Anterior cingulate cortex (tissue), 58 donors: Measurements from ENCODE around the gene WBP1L.
"Not testable (repeated sequence)": the region's sequence is repeated elsewhere in the genome, so short reads cannot be mapped to it uniquely, and the experiment has no call there.

Source experiments
- DNase-seq, 58 donors: peaks; one replicate each; lab custom pipeline; 2025; lab: John Stamatoyannopoulos, UW

Gene WBP1L

GRCh38 chr10:102831322-102832071 is 87.7 kb downstream of the WBP1L start:
- peak in 2 of 58 donors; percentile 12 to 33 for DNase-seq

- no peak for DNase-seq
Observed at GRCh38 chr10:102832248-102832647, 88.5 kb downstream of the WBP1L start.

DNA sequence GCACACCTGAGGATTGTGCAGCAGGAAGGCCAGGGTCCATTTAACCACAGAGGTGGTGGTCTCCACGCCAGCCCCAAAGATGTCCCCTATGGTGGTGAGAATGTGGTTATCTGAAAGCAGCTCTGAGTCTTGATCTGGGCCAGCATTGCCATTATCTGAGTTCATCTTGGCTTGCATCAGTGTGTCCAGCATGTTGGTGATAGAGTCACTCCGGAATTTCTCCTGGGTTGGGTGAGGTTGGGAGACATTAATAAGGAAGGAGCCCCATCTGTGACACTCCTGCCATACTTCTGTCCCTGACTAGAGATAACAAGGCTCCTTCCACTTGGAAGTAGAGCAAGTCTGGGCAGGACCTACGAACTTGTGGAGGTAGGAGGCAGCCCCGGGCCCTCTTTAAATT is 89.2 kb downstream of the WBP1L start:
- DNase-seq: no peak

DNA sequence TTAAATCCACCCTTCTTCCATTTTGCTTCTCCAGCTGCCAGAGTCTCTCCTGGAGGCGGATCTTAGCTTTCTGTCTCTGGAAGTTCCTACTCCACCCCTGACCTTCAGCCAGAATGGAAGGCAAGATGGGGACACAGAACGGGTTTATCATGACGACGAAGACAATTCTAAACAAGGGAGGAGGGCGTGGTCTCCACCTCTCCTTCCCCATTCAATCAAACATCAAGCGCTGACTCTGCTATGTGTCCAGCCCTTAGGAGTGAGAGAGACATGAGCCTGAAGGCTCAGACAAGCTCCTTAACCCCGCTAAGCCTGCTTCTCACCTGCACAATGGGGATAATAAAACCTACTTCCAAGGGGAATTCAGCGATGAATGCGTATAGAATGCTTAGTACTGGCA is 90.4 kb downstream of the WBP1L start:
- DNase-seq: no peak

DNA sequence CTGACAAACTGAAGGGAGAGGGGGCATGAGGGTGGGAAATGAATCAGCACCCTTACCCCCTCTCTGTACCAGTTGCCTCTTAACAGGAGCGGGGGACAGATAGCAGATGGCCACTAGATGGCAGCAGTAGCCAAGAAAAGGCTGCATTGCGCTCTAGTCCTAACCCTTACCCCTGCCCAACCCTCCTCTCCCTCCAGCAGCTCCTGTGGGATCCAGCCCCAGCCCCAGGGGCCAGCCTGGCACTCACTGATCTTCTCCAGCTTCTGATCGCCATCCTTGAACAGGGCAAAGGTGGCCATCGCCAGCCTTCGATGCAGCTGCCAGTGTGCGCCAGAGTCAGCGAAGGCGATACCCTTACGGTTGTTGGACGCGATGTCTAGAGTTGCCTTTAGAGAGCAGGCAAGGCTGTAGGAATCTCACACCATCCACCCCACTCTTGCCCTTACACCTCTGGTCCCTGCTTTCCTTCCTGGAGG is 91.3 kb downstream of the WBP1L start:
- DNase-seq: peak in 52 of 58 donors; percentile 5 to 73 (median 36)

- no peak for DNase-seq
Observed at GRCh38 chr10:102837230-102837721, 93.5 kb downstream of the WBP1L start, which contains the start of gene CYP17A1. Gene CYP17A1, minus strand, starts transcription at chr10:102837413. Its CDS starts 52 bp downstream, at chr10:102837361.

GRCh38 chr10:102838276-102838927 is 94.7 kb downstream of the WBP1L start:
- not testable (repeated sequence) for DNase-seq

- no peak for DNase-seq
Observed at GRCh38 chr10:102841827-102842345, 98.1 kb downstream of the WBP1L start.

DNA sequence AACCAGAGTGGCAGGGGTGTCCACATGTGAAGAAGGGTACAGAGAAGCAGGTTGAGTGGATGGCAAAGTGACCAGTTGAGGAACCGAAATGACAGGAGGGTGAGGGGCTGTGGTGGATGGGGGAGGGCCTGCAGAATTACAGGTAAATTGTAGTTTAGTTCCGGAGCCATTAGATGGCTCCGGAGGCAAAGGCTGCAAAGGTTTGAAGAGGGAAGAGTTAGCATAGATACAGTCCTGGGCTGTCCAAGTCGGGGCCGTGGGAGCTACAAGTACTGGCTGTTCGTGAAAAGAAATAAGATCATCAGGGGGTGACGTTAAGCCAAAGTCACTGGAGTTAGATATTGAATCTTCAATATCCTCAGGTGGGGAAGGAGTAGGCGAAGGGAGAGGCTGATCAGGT is 99.4 kb downstream of the WBP1L start:
- DNase-seq: not testable (repeated sequence)

GRCh38 chr10:102844190-102844776 is 100.5 kb downstream of the WBP1L start:
- DNase-seq: not testable (repeated sequence)

DNA sequence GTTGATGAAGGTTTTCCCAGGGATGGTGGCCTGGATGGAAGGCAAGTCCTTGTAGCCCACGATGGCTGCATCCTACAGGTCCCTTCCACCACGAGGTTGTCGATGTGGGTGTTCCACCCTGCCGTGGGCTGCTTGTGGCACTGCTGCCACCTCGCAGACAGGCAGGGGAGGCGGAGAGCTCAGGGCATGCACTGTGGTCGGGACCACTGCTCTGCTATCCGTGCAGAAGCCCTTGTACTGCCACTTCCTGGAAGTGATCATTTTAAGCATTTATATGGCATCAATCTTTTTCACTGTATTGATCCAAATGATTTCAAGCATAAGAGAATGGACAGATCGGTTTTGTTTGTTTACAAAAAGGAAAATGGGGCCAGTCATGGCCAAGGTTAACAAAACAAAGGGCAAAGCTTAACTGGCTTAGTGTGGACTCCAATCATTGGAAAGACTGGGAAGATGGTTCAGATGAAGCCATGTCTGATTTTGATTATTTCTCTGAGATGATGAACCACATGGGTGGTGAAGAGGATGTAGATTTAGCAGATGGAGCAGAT is 101.7 kb downstream of the WBP1L start:
- DNase-seq: no peak

DNA sequence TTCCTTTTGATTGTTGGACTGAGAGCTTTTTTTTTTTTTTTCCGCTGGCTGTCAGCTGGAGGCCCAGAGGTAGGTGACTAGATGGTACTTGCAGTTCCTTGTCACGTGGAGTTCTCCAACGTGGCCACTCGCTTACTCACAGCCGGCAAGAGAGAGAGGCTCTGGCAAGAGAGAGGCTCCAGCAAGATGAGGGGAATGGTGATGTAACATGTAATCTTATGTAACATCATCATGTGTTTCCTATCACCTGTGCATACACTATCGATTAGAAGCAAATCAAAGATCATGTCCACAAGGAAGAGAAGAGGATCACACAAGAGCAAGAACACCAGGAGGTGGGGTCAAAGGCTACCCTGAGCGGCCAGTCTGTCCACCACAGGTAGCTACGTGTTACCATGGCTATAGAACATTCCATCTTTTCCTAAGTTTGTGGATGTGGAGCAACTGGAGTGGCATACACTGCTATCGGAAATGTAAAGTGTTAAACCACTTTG is 106.3 kb downstream of the WBP1L start:
- no peak for DNase-seq

DNA sequence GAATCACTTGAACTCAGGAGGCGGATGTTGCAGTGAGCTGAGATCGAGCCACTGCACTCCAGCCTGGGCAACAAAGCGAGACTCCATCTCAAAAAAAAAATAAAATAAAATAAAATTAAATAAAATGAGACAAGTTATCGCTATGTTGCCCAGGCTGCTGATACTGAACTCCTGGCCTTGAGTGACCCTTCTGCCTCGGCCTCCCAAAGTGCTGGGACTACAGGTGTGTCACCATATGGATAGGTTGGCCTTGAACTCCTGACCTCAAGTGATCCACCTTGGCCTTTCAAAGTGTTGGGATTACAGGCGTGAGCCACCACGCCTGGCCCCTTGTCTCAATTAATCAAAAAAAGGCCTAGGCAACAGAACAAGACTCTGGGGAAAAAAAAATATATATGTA is 109.5 kb downstream of the WBP1L start:
- not testable (repeated sequence) for DNase-seq

- not testable (repeated sequence) for DNase-seq
Observed at GRCh38 chr10:102855731-102856436, 112.1 kb downstream of the WBP1L start.

DNA sequence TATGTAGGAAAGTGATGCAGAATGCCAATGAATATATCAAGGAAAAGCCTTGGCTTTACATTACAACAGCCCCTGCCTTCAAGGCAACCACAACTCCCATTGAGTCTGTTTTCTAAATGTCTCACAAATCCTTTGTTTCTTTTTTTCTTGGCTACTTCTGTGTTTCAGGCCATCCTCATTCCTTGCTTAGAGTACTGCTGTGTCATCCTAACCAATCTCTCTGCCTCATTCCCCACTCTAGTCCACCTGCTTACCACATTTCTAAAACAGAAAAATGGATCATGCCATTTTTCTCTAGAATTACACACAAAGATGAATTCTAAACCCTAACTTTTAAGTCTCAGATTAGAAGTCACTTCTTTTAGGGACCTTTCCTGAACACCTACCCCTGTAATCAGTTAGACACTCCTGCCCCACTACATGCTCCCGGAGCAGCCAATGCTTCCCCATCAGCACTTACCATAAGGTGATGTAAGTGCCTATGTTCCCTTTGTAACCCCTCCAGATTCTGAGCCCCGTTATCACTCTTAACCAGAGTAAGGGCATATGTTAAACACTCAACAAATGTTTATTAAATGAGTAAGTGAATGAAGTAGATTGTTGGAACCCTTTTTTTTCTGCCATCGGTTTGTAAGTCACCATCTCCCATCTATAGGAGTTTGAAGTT is 113.1 kb downstream of the WBP1L start:
- no peak for DNase-seq

GRCh38 chr10:102859911-102860310 is 116.2 kb downstream of the WBP1L start:
- peak in 1 of 58 donors; percentile 3 for DNase-seq

- no peak for DNase-seq
Observed at GRCh38 chr10:102863660-102864059, 119.9 kb downstream of the WBP1L start.

DNA sequence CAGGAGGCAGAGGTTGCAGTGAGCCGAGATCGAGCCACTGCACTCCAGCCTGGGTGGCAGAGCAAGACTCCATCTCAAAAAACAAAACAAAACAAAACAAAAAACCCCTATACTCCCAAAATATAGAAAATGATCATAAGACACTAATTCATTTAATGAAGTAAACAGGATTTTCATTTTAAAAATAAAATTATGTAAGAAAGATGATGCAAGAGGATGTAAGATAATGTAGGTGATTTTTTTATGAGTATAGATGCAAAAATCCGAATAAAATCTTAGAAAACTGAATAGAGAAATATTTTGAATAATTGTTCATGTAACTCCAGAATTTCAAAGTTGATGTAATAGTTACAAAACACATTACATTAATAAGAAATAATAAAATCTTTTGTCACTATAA is 121.9 kb downstream of the WBP1L start:
- DNase-seq: no peak
